ENCODE results near the gene LZTR1.

The LZTR1 gene

DNA sequence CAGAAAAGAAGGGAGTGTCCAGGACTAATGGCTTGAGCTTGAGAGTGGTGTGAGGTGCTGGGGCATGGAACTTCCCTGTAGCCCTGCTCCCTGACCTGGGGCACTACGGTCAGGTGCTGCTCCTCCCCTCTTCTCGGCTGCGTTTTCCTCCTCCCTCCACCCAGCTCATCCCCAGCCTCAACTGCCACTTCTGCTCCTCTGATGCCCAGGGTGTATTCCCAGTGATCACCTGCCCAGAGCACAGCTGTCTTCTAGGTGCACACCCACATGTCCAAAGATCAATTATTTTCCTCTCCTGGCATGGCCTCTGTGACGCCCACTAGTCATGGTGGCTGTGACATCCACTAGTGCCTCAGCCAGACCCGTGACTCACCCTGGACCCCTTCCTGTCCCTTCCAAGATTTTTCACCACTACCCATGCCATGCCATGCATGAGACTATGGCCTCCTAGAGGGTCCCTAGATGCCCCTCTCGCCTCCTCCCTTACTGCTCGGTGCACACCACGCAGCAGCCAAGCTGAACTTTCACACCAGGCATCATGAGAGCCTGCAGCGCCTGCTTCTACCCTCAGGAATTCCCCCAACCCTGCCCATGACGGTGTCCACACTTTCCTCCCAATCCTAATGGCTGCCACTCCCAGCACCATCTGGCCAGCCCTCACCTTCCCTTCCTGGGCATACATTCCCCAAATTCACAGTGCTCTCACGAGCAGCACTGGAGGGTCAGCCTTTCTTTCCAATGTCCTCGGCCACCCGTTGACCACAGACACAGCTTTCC is 34.7 kb downstream of the LZTR1 start:
- no peak for DNase-seq

DNA sequence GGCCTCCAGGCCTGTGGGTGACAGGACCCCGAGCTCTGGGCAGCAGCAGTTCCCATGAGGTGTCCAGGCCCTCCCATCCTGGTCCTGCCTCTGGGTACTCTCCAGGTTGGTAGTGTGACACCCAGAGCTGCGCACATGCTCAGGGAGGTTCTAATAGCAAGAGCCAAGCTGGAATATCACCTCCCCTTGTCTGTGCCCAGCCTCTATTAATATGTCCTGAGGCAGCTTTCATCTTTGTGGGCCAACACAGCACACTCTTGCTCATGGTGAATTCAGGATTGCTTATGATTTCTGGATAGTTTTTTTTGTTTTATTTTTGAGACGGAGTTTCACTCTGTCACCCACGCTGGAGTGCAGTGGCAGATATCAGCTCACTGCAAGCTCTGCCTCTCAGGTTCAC is 36.2 kb downstream of the LZTR1 start:
- DNase-seq, result no peak

DNA sequence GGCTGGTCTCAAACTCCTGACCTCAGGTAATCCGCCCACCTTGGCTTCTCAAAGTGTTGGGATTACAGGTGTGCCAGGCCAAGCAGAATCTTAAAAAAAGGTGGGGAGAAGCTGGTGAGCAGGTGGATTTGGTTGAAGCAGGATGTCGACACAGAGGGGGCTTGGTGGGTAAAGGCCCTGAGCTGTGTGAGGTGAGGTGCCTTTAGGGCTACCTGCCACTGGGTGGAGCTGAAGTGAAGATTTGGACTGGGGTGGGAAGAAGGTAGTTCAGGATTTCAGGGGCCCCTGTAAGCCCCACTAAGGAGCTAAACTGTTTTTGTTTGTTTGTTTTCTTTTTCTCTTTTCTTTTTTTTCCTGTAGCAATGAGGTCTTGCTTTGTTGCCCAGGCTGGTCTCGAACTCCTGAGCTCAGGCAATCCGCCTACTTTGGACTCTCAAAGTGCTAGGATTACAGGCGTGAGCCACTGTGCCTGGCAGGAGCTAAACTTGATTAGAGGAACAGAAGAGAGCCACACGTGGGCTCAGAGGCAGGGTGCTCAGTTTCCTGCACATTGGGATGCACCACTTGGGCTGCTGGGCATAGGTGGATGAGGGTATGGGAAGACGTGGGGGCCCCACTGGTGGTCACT is 38.8 kb downstream of the LZTR1 start:
- peak; percentile 32 for DNase-seq

DNA sequence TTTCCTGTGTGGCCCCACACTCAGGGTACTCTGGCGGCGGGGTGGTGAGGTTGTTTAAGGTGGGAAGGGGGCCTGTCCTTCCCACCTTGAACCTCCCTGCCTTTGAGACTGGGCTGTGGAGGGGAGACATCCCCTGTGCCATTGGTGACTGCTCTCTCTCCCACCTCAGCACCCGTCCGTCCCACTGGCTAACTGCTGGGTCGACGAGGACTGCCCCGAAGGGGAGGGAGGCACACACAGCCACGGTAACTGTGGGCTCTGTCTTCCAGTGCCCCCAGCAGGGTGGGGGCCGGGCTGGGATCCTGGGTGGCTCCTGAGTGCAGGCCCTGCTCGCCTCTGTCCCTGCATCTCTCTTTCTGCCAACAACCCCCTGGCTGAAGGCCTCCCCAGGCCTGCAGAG is 40.4 kb downstream of the LZTR1 start:
- no peak for DNase-seq

DNA sequence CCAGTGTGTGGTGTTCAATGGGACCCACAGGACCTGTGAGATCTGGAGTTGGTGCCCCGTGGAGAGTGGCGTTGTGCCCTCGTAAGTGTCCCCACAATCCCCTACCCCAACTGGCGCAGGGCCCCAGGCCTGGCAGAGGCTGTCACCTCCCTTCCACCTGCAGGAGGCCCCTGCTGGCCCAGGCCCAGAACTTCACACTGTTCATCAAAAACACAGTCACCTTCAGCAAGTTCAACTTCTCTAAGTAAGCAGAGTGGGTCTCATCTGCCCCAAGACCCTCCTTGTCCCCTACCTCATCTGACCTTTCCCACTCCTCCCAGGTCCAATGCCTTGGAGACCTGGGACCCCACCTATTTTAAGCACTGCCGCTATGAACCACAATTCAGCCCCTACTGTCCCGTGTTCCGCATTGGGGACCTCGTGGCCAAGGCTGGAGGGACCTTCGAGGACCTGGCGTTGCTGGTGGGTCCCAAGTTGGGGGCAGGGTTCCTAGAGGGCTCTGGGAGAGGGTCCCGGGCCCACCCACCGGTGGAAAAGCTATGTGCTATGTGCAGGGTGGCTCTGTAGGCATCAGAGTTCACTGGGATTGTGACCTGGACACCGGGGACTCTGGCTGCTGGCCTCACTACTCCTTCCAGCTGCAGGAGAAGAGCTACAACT is 41.0 kb downstream of the LZTR1 start:
- no peak for DNase-seq

DNA sequence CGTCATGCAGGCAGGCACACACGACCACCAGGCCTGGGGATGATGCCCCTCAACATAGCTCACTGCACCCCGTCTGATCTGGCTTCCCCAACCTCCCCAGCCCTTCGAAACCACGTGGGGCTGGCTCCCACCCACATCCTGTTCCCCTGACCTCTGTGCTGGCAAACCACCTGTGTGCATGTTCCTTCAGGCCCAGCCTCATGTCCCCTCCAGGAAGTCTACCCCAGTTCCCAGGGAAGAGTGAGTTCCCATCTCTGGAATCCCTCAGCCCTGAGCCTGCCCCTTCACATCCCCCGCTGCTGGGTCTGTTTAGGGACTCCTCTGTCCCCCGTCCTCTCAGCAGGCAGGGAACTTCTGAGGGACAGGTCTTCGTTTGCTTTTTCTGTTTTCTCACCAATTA is 43.2 kb downstream of the LZTR1 start:
- no peak for DNase-seq

DNA sequence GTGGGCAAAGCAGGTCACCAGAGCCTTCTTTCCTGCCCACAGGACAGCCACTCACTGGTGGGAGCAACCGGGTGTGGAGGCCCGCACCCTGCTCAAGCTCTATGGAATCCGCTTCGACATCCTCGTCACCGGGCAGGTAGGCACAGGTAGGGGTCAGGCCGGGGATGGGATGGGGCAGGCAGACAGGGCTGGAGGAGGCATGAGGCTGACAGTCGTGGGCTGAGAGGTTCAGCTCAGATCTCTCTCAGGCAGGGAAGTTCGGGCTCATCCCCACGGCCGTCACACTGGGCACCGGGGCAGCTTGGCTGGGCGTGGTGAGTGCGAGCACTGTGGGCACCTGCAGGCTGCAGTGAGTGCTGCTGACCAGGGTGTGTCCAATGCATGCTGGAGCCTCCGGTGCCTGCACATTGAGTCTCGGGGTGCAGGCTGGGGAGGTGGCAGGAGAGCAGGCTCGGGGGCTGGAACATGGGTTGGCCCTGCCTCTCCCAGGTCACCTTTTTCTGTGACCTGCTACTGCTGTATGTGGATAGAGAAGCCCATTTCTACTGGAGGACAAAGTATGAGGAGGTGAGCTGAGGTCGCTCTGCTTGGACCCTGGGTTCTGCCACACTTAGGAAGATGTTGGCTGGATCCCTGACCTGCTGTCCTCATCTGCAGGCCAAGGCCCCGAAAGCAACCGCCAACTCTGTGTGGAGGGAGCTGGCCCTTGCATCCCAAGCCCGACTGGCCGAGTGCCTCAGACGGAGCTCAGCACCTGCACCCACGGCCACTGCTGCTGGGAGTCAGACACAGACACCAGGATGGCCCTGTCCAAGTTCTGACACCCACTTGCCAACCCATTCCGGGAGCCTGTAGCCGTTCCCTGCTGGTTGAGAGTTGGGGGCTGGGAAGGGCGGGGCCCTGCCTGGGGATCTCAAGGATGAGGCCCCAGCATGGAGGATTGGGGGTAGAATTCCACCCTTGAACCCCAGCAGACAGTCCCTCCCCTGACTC is 44.0 kb downstream of the LZTR1 start:
- DNase-seq, result no peak

DNA sequence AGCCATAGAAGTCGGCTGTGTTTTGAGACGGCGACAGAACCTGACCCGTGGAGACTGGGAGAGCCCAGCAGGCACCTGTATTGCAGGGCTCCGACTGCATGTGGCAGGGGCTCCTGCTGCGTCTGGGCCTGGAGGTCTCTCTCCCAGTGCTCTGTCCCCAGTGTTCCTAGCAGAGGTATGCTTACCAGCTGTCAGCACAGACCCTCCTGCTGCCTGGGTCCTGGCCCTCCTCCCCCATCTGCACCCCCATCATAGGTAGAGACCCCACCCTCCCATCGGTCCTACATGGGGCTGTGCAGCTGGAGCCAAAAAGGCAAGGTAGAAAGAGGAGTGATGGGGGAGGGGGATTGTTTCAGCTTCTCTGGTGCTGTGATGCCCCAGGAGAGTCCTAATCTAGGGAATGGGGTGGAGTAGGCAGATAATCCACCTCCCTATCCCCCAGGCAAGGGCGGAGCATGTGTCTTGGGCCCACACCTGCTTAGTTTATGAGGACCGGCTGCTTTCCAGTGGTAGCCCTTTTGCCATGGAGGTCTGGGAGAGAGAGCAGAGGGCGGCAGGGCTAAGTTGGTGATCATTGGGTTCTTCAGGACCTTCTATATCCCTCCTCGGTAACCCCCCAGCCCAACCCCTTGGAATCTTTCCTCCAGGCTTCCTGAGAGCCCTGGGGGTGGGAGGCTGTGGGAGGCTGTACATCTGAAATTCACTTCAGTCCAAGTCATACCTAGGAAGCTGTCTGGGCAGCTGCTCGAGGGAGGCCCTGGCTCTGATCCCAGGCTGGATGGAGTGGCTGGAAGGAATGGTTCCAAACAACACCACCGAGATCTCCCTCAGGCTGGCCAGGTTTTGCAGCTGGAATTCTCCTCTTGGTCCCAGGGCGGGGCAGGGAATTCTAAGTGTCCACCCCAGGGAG is 44.9 kb downstream of the LZTR1 start:
- no peak for DNase-seq

DNA sequence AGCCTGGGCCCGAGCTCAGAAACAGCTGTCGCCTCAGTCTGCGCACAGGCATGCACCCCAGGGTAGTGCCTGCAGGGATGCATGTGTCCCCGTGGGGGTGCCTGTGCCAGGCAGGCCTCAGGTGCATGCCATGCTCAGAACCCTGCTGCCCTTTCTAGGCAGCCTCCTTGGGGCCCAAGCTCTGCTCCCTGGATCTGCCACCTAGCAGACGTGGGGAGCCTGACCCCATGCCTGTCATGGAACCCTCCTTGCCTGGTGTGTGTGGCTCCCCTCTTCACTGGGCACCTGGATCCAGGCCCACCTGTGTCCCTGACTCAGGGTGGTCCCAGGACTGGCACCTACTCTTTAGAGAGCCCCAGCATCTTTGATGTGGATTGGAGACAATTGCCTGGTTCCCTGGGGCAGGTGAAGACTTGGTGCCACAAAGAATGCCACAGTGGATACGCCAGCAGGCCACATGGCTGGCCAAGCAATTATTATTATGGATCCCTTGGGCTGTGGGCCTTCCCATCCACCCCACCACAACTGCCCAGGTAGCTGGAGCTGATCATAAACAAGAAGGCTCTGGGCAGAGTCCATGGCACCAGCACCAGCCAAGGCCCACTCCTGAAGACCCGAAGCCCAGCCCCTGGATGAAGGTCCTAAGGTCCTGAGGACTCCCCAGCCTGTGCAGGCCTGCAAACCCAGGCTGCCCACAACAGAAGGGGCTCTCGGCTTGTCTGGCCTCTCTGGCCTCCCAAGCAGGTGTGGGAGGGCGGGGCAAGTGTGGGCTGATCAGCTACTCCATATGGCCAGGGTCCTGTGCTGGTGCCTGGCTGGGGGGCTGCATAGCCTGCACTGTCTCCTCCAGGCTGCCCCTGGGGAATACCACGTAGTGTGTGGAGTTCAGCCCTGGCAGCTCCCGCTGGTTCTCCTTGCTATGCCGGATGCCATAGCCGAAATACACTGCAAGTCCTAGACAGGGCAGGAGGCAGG is 46.5 kb downstream of the LZTR1 start:
- DNase-seq, result no peak

DNA sequence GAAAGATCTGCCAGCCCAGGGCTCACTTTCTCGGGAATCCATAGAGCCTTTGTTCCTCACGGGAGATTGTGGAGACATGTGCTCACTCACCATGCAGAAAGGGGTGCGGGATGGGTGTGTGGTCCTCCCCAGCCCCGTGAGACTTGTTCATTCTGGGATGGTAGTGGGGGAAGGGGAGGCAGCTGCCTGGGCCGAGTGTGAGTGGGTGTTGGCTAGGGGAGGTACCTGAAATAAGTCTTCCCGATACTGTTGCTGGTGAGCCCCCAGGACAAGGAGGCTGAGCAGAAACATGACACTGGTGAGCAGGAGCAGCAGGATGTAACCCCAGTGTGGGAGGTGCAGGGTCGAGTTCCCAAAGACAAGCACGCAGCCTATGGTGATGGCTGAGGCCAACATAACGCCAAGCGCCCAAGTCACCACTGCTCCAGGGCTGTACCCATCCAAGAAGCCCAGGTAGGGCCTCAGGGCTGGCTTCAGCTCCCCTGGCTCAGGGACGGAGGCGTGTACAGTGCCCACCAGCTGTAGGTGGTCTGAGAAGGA is 47.5 kb downstream of the LZTR1 start:
- DNase-seq, result no peak

DNA sequence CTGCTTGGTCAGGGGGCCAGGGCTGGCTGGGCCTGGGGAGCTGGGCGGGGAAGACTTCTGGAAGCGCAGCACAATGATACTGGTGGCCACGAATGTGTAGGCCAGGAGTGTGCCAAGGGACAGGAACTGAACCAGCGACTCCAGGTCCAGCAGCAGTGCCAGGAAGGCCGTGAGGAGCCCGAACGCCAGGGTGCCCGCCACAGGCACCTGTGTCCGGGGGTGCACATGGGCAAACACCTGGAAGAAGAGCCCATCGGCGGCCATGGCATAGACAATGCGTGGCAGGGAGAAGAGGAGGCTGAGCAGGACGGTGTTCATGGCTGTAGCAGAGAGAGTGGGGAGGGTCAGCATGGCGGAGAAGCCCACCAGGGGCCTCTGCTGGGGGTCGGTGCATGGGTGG is 47.9 kb downstream of the LZTR1 start:
- DNase-seq, result no peak

DNA sequence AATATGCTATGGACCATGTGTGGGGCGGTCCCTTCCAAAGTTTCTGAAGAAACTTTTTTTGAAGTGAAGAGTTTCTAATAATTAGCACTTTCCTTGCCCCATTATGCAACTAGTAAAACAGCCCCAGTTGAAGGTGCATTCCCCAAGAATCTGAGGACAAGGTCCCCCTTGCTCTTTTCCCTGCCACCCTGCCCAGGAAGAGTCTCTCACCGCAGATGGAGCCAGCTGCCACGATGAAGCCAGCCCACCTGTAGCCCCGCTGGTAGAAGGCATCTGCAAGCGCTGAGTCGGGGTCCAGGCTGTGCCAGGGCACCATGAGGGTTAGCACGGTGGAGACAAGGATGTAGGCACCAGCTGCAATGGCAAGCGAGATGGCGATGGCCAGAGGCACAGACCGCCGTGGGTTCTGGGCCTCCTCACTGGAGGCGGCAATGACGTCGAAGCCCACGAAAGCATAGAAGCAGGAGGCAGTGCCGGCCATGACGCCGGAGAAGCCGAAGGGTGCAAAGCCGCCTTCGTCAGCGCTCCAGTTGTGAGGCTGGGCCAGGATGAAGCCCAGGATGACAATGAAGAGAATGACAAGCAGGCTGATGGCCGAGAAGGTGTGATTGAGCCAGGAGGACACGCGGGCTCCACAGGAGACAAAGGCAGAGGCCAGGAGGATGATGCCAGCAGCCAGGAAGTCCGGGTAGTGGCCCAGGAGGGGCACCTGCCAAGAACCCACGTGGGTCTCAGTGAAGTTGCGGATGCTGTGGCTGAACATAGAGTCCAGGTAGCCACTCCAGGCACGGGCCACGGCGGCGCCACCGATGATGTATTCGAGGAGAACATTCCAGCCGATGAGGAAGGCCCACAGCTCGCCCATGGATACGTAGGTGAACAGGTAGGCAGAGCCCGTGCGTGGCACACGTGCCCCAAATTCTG is 48.8 kb downstream of the LZTR1 start:
- no peak for DNase-seq

DNA sequence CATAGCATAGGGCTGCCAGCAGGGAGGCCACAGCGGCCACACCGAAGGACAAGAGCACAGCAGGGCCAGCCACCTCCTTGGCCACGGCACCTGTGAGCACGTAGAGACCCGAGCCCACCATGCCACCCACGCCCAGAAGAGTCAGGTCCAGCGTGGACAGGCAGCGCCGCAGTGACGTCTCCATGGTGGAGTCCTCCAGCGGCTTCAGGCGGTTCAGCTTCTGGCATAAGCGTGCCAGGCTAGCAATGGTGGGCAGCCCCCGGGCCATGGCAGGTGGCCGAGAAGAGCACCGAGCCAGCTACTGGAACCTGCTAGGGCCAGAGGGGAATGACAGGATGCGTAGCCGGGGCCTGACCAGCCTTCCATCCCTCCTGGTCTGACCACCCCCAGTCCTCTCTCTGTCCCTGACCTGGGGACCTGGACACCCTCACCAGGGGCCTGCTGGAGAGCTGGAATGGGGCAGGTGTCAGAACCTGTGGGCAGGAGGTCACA is 49.5 kb downstream of the LZTR1 start:
- DNase-seq, result no peak

DNA sequence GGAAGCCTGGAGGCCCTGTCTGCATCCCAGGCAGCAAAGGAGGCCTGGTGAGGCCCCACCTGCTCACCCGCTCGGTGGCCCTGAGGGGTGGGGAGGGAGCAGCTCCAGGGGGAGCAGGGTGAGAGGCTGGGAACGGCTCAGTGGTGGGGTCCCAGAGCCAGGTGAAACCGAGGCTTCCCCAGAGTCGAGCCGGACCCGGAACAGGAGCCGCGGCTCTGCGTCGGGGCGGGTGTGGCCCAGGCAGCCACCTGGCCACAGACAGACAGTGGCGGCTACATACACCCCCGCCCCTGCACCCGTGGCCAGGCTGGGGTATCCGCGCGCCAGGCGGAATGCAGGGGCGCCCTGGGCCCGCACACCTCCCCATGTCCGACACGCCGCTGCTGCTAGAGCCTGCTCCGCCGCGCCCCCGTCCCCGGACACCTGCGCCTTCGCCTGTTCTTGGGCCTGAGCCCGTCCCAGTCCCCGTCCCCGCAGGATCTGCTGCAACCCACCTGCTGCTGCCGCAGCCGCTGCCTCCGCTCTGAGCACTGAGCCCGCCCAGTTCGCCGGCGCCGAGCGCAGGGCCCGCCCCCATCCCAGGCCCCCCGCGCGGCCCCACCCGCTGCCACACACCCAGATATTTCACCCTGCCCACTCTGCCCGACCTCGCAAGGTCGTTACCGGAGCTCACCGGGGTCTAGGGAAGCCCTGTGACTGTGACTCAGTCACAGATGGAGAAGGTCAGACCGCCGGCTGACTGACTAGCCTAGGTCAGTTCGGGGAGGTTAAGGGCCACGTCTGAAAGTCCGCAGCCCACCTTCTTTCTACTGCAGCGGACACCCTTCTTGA is 50.2 kb downstream of the LZTR1 start, which contains the start of gene SLC7A4:
TSS of gene SLC7A4 (minus strand) at position 525 of the 831 bp plus-strand sequence. CDS start 749 bp downstream, outside the sequence.
- peak; percentile 25 for DNase-seq

DNA sequence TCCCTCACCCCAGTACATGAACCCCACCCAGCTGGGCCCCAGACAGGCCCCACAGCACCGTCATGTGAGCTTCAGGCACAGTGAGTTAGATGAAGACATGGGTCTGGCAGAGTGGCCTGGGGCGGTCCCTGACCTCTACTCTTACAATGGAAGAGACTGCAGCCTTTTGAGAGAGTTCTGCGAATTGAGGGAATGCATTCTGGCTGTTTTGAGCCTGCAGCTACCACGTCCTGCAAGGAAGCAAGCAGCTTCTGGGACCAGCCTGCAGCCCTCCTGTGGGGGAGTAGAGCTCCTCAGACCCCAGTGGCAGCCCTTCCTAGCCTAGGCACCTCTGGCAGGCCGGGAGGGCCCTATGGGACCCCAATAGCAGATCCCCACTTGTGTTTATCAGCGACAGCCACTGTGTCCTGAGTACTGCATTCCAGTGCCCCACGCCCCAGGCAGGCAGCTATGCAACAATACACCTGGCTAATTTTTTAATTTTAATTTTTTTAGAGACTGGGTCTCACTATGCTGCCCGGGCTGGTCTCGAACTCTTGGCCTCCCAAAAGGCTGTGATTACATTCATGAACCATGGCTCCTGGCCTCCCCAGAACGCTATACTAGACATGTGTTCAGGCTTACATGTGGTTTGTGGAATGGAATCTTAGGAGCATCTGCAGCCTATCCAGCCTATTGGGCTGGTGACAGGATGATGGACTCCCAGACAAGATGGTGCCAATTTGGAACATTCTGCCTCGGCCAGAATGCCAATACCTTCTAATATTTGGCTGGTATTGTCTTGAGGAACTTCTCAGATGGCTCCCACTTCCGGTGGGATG is 51.0 kb downstream of the LZTR1 start:
- no peak for DNase-seq

DNA sequence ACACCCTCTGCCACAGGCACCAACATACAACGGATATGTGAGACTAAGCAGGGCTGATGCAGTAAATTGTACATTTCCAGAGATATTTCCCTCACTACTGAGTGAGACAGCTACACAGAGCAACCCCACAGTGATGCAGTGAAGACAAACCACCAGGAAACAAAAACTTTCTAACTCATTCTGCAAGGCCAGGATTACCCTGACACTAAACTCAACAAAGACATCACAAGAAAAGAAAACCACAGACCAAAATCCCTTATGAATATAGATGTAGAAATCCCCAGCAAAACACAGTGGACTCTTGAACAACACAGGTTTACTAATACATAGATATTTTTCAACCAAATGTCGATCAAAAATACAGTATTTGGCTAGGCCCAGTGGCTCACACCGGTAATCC is 51.8 kb downstream of the LZTR1 start:
- DNase-seq, result no peak

DNA sequence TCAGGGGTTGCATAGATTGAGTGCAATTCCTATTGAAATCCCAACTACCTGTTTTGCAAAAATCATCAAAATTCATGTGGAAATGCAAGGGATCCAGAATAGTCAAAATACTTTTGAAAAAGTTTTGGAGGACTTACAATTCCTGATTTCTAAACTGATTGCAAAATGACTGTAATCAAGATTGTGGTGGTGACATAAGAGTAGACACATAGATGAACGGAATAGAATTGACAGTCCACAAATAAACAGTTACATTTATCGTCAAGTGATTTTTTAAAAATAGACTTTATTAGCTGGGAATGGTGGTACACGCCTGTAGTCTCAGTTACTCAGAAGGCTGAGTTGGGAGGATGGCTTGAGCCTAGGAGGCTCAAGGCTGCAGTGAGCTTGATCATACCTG is 52.9 kb downstream of the LZTR1 start:
- no peak for DNase-seq
